HEK293 (cell line): Measurements from ENCODE around the gene HLA-E.
A peak's percentile ranks its signal among the peaks of the same experiment; 100 is the strongest.

Experiments
- CTCF ChIA-PET: fragments of 350-600 bp; formaldehyde crosslinking; extraction: SDS; loops from one replicate; lab custom pipeline; 2021; ENCODE audit warnings: antibody characterized with exemption; lab: Yijun Ruan, JAX
- POLR2A ChIA-PET: fragments of 300-600 bp; formaldehyde crosslinking; extraction: SDS; loops from one replicate; lab custom pipeline; 2020; ENCODE audit warnings: antibody characterized with exemption, inconsistent platforms; lab: Yijun Ruan, JAX
- H3K27ac ChIP-seq: fragments of 200-500 bp; sonication (Bioruptor generic); 2 replicates; pipeline ENCODE4 v1.5.1; 2014; ENCODE audit warnings: low read depth, low read length, control low read depth, inconsistent platforms; ENCODE audit errors: extremely low read depth
- H3K36me3 ChIP-seq, 2 experiments: fragments of 200-500 bp in 1 of 2; sonication (Bioruptor generic) in 1 of 2; 1 replicate in 1 of 2; 2 replicates in 1 of 2; pipeline ENCODE4 v1.5.1; 2014 to 2017; ENCODE audit warnings: inconsistent platforms in 2 of 2, low read length in 2 of 2; ENCODE audit not compliant: control insufficient read depth in 2 of 2, insufficient read depth in 1 of 2
- H3K4me1 ChIP-seq: fragments of 200-500 bp; sonication (Bioruptor generic); 2 replicates; pipeline ENCODE4 v1.5.1; 2014; ENCODE audit warnings: mild to moderate bottlenecking, low read length, inconsistent platforms; ENCODE audit not compliant: control insufficient read depth, insufficient read depth
- H3K4me3 ChIP-seq: 2 replicates; pipeline ENCODE4 v1.5.1; 2011; ENCODE audit warnings: low read depth, mild to moderate bottlenecking, control low read depth, low read length, moderate library complexity
- H3K9me3 ChIP-seq: fragments of 200-500 bp; sonication (Bioruptor generic); 2 replicates; pipeline ENCODE4 v1.5.1; 2014; ENCODE audit warnings: low read depth, low read length, inconsistent platforms; ENCODE audit not compliant: control insufficient read depth, insufficient read depth
- HOXA7 ChIP-seq: sonication (generic); formaldehyde crosslinking; IDR thresholded peaks from 2 replicates; pipeline ENCODE4 v1.8.1; 2022; ENCODE audit warnings: missing genetic modification reagents, borderline replicate concordance
- SETDB1 ChIP-seq: IDR thresholded peaks from one replicate; pipeline ENCODE4 v1.6.1; 2017; ENCODE audit warnings: mild to moderate bottlenecking, low read length, moderate library complexity, mixed read lengths; ENCODE audit not compliant: insufficient read length
- ZFP37 ChIP-seq: fragments of 450-650 bp; formaldehyde crosslinking; IDR thresholded peaks from 2 replicates; pipeline ENCODE4 v1.5.1; 2016; ENCODE audit warnings: missing biosample characterization, missing genetic modification characterization
- ZNF121 ChIP-seq: fragments of 450-650 bp; formaldehyde crosslinking; IDR thresholded peaks from 2 replicates; pipeline ENCODE4 v1.5.1; 2016; ENCODE audit warnings: missing biosample characterization, missing genetic modification characterization
- ZNF248 ChIP-seq: fragments of 450-650 bp; formaldehyde crosslinking; IDR thresholded peaks from 2 replicates; pipeline ENCODE4 v1.5.1; 2017; ENCODE audit warnings: missing biosample characterization, missing genetic modification characterization
- ZNF280C ChIP-seq: fragments of 450-650 bp; formaldehyde crosslinking; IDR thresholded peaks from 2 replicates; pipeline ENCODE4 v1.5.1; 2016; ENCODE audit warnings: missing biosample characterization, missing genetic modification characterization
- ZNF350 ChIP-seq: fragments of 450-650 bp; formaldehyde crosslinking; IDR thresholded peaks from 2 replicates; pipeline ENCODE4 v1.5.0; 2017; ENCODE audit warnings: missing biosample characterization, mild to moderate bottlenecking, missing genetic modification characterization
- ZNF404 ChIP-seq: fragments of 450-650 bp; formaldehyde crosslinking; IDR thresholded peaks from 2 replicates; pipeline ENCODE4 v1.5.1; 2017; ENCODE audit warnings: missing biosample characterization, missing genetic modification characterization
- ZNF449 ChIP-seq: fragments of 450-650 bp; formaldehyde crosslinking; IDR thresholded peaks from 2 replicates; pipeline ENCODE4 v1.5.1; 2017; ENCODE audit warnings: missing biosample characterization, mild to moderate bottlenecking, missing genetic modification characterization, moderate library complexity
- ZNF488 ChIP-seq: fragments of 450-650 bp; formaldehyde crosslinking; IDR thresholded peaks from 2 replicates; pipeline ENCODE4 v1.5.1; 2016; ENCODE audit warnings: missing biosample characterization, missing genetic modification characterization
- ZNF510 ChIP-seq: fragments of 450-650 bp; formaldehyde crosslinking; IDR thresholded peaks from 2 replicates; pipeline ENCODE4 v1.5.1; 2018; ENCODE audit warnings: mild to moderate bottlenecking, missing genetic modification characterization, missing biosample characterization; ENCODE audit not compliant: insufficient replicate concordance
- ZNF596 ChIP-seq: fragments of 450-650 bp; IDR thresholded peaks from 2 replicates; pipeline ENCODE4 v1.5.0; 2018; ENCODE audit warnings: missing biosample characterization, mild to moderate bottlenecking, missing genetic modification characterization, moderate library complexity
- ZNF639 ChIP-seq: fragments of 450-650 bp; formaldehyde crosslinking; IDR thresholded peaks from 2 replicates; pipeline ENCODE4 v1.5.1; 2016; ENCODE audit warnings: missing biosample characterization, missing genetic modification characterization
- ZNF677 ChIP-seq: fragments of 450-650 bp; IDR thresholded peaks from 2 replicates; pipeline ENCODE4 v1.5.0; 2018; ENCODE audit warnings: missing biosample characterization, mild to moderate bottlenecking, missing genetic modification characterization, moderate library complexity
- TF ChIP-seq, protein P1 (sequence below): fragments of 450-650 bp; formaldehyde crosslinking; IDR thresholded peaks from 2 replicates; pipeline ENCODE4 v1.5.1; 2017; ENCODE audit warnings: missing biosample characterization, missing genetic modification characterization

HLA-E gene

DNA sequence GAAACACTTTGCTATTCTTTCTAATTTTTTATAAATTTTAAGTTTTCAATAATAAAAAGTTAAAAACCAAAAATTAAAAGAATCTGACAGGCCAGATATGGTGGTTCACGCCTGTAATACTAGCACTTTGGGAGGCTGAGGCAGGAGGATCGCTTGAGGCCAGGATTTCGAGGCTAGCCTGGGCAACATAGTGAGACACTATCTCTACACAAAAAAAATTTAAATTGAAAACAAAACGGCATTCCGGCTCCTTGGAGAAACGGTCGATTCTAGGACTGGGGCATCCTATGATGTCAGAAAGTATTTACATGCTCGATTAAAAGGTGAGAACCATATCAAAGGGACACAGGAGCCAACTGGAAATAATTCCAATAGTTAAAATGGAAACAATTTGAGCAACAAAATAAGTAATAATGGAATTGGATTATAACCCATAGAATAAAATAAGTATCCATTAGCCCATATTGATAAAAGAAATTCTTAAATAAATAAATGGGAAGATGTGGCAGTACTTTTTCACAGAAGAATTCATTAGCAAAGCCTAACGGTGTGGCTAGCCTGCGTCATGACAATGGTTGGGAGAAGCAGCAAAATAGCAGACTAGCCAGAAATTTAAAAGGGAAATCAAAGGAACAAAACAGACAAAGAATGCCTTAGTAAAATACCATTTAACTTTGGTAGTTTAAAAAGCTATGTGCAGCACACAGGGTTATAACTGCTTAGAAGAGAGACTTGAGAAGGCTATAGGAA lies 21.3 kb downstream of the HLA-E start:
- CTCF ChIA-PET: interaction anchor here (0.5 to 3.5 kb wide), 10 partner anchors 17 to 577 kb away, joined by 3 to 33 read pairs (median 6); no protein-coding TSS in a partner anchor
- no peak for TF ChIP-seq ZNF404 (tag by site-specific recombination)
- 0 out of 2 replicates have a peak, but pooled peaks have one; percentile 34 for TF ChIP-seq ZNF121 (tag by site-specific recombination)
- peak; percentile 61 for TF ChIP-seq ZNF449 (tag by site-specific recombination)
- POLR2A ChIA-PET: no interaction called here
- Histone ChIP-seq H3K4me3 (no peak overlapping the region), H3K36me3 (no peaks in the 10 kb centered on the region), H3K27ac (no peak overlapping the region), H3K9me3 (no peaks in the 10 kb centered on the region), H3K4me1 (no peaks in the 10 kb centered on the region)

DNA sequence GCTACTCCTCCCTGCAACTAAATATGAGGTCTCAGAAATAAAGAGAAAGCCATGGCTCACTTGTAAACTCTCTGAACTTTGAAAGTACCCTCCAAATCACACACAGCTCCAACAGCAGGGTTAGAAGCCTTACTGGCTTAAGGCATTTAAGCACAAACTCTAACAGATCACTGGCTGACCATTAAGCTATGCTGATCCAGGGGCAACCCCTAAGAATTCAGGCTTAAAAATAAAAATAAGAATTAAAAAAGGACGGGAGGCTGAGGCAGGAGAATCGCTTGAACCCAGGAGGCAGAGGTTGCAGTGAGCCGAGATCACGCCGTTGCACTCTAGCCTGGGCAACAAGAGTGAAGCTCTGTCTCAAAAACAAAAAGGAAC lies 21.8 kb downstream of the HLA-E start:
- Histone ChIP-seq H3K27ac (no peak overlapping the region), H3K4me1 (no peaks in the 10 kb centered on the region), H3K4me3 (no peak overlapping the region), H3K36me3 (no peaks in the 10 kb centered on the region), H3K9me3 (no peaks in the 10 kb centered on the region)
- ChIA-PET POLR2A (no interaction called here), CTCF (interaction anchor here (0.6 to 3.5 kb wide), 8 partner anchors 17 to 576 kb away, joined by 3 to 33 read pairs (median 5); no protein-coding TSS in a partner anchor)
- TF ChIP-seq ZNF596 (tag by site-specific recombination): no peak
- no peak for TF ChIP-seq ZNF350 (tag by site-specific recombination)
- no peak for TF ChIP-seq HOXA7 (CRISPR knock-in tag)
- TF ChIP-seq ZNF510 (tag by site-specific recombination): no peak
- no peak for TF ChIP-seq ZFP37 (tag by site-specific recombination)
- TF ChIP-seq ZNF280C: no peak
- TF ChIP-seq, protein P1, sequence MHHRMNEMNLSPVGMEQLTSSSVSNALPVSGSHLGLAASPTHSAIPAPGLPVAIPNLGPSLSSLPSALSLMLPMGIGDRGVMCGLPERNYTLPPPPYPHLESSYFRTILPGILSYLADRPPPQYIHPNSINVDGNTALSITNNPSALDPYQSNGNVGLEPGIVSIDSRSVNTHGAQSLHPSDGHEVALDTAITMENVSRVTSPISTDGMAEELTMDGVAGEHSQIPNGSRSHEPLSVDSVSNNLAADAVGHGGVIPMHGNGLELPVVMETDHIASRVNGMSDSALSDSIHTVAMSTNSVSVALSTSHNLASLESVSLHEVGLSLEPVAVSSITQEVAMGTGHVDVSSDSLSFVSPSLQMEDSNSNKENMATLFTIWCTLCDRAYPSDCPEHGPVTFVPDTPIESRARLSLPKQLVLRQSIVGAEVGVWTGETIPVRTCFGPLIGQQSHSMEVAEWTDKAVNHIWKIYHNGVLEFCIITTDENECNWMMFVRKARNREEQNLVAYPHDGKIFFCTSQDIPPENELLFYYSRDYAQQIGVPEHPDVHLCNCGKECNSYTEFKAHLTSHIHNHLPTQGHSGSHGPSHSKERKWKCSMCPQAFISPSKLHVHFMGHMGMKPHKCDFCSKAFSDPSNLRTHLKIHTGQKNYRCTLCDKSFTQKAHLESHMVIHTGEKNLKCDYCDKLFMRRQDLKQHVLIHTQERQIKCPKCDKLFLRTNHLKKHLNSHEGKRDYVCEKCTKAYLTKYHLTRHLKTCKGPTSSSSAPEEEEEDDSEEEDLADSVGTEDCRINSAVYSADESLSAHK: no peak
- no peak for TF ChIP-seq ZNF248 (tag by site-specific recombination)
- no peak for TF ChIP-seq SETDB1
- no peak for TF ChIP-seq ZNF488
- no peak for TF ChIP-seq ZNF677 (tag by site-specific recombination)
- no peak for TF ChIP-seq ZNF639 (tag by site-specific recombination)
